HEK293 (cell line): ENCODE results near the gene ARHGAP33.

Experiments
- AEBP2 ChIP-seq: fragments of 450-650 bp; formaldehyde crosslinking; IDR thresholded peaks from 2 replicates; pipeline ENCODE4 v1.5.1; 2016; ENCODE audit warnings: missing biosample characterization, missing genetic modification characterization, borderline replicate concordance
- FEZF1 ChIP-seq: fragments of 450-650 bp; formaldehyde crosslinking; IDR thresholded peaks from 2 replicates; pipeline ENCODE4 v1.5.1; 2016; ENCODE audit warnings: missing biosample characterization, missing genetic modification characterization
- GLIS2 ChIP-seq: fragments of 450-650 bp; formaldehyde crosslinking; IDR thresholded peaks from 2 replicates; pipeline ENCODE4 v1.5.1; 2016; ENCODE audit warnings: missing biosample characterization, missing genetic modification characterization
- IKZF3 ChIP-seq: fragments of 450-650 bp; IDR thresholded peaks from 2 replicates; pipeline ENCODE4 v1.5.0; 2018; ENCODE audit warnings: missing biosample characterization, mild to moderate bottlenecking, missing genetic modification characterization, moderate library complexity
- KLF16 ChIP-seq: fragments of 450-650 bp; formaldehyde crosslinking; IDR thresholded peaks from 2 replicates; pipeline ENCODE4 v1.5.1; 2017; ENCODE audit warnings: missing biosample characterization, missing genetic modification characterization
- MEIS1 ChIP-seq: sonication (generic); formaldehyde crosslinking; IDR thresholded peaks from 2 replicates; pipeline ENCODE4 v1.8.1; 2022; ENCODE audit warnings: missing genetic modification reagents, mild to moderate bottlenecking, borderline replicate concordance
- PRDM6 ChIP-seq: fragments of 450-650 bp; formaldehyde crosslinking; IDR thresholded peaks from 2 replicates; pipeline ENCODE4 v1.5.1; 2017; ENCODE audit warnings: missing biosample characterization, missing genetic modification characterization
- ZBTB8A ChIP-seq: fragments of 450-650 bp; formaldehyde crosslinking; IDR thresholded peaks from 2 replicates; pipeline ENCODE4 v1.5.1; 2016; ENCODE audit warnings: missing biosample characterization, missing genetic modification characterization
- ZFP3 ChIP-seq: fragments of 450-650 bp; formaldehyde crosslinking; IDR thresholded peaks from 2 replicates; pipeline ENCODE4 v1.5.1; 2016; ENCODE audit warnings: low read depth, missing biosample characterization, missing genetic modification characterization
- ZNF10 ChIP-seq: fragments of 450-650 bp; formaldehyde crosslinking; IDR thresholded peaks from 2 replicates; pipeline ENCODE4 v1.5.1; 2017; ENCODE audit warnings: missing biosample characterization, missing genetic modification characterization
- ZNF112 ChIP-seq: fragments of 450-650 bp; formaldehyde crosslinking; IDR thresholded peaks from 2 replicates; pipeline ENCODE4 v1.5.0; 2017; ENCODE audit warnings: missing biosample characterization, missing genetic modification characterization
- ZNF146 ChIP-seq: fragments of 450-650 bp; formaldehyde crosslinking; IDR thresholded peaks from 2 replicates; pipeline ENCODE4 v1.5.1; 2016; ENCODE audit warnings: missing biosample characterization, missing genetic modification characterization
- ZNF155 ChIP-seq: fragments of 450-650 bp; formaldehyde crosslinking; IDR thresholded peaks from 2 replicates; pipeline ENCODE4 v1.5.1; 2016; ENCODE audit warnings: missing biosample characterization, missing genetic modification characterization
- ZNF221 ChIP-seq: fragments of 450-650 bp; formaldehyde crosslinking; IDR thresholded peaks from 2 replicates; pipeline ENCODE4 v1.5.1; 2017; ENCODE audit warnings: missing biosample characterization, missing genetic modification characterization, borderline replicate concordance
- ZNF239 ChIP-seq: fragments of 450-650 bp; formaldehyde crosslinking; IDR thresholded peaks from 2 replicates; pipeline ENCODE4 v1.5.1; 2016; ENCODE audit warnings: missing biosample characterization, missing genetic modification characterization
- ZNF311 ChIP-seq: fragments of 450-650 bp; formaldehyde crosslinking; IDR thresholded peaks from 2 replicates; pipeline ENCODE4 v1.5.1; 2017; ENCODE audit warnings: missing biosample characterization, missing genetic modification characterization, borderline replicate concordance
- ZNF366 ChIP-seq: fragments of 450-650 bp; formaldehyde crosslinking; conservative IDR thresholded peaks from 2 replicates; pipeline ENCODE4 v1.5.1; 2016; ENCODE audit warnings: missing biosample characterization, missing genetic modification characterization
- ZNF394 ChIP-seq: fragments of 450-650 bp; formaldehyde crosslinking; IDR thresholded peaks from 2 replicates; pipeline ENCODE4 v1.5.1; 2016; ENCODE audit warnings: missing biosample characterization, missing genetic modification characterization, mild to moderate bottlenecking, moderate library complexity, borderline replicate concordance
- ZNF433 ChIP-seq: fragments of 450-650 bp; formaldehyde crosslinking; IDR thresholded peaks from 2 replicates; pipeline ENCODE4 v1.5.1; 2016; ENCODE audit warnings: missing biosample characterization, missing genetic modification characterization, low read depth
- ZNF530 ChIP-seq: fragments of 450-650 bp; formaldehyde crosslinking; IDR thresholded peaks from 2 replicates; pipeline ENCODE4 v1.5.1; 2016; ENCODE audit warnings: low read depth, missing biosample characterization, missing genetic modification characterization
- ZNF544 ChIP-seq: fragments of 450-650 bp; formaldehyde crosslinking; IDR thresholded peaks from 2 replicates; pipeline ENCODE4 v1.5.0; 2017; ENCODE audit warnings: missing biosample characterization, missing genetic modification characterization
- ZNF548 ChIP-seq: fragments of 450-650 bp; formaldehyde crosslinking; IDR thresholded peaks from 2 replicates; pipeline ENCODE4 v1.5.1; 2016; ENCODE audit warnings: missing biosample characterization, missing genetic modification characterization
- ZNF768 ChIP-seq: fragments of 450-650 bp; formaldehyde crosslinking; IDR thresholded peaks from 2 replicates; pipeline ENCODE4 v1.5.1; 2018; ENCODE audit warnings: missing biosample characterization, mild to moderate bottlenecking, missing genetic modification characterization
- ZNF837 ChIP-seq: fragments of 450-650 bp; formaldehyde crosslinking; IDR thresholded peaks from 2 replicates; pipeline ENCODE4 v1.5.1; 2016; ENCODE audit warnings: missing biosample characterization, missing genetic modification characterization
- ZSCAN16 ChIP-seq: fragments of 450-650 bp; formaldehyde crosslinking; IDR thresholded peaks from 2 replicates; pipeline ENCODE4 v1.5.1; 2016; ENCODE audit warnings: missing biosample characterization, missing genetic modification characterization
- ZSCAN23 ChIP-seq: fragments of 450-650 bp; formaldehyde crosslinking; IDR thresholded peaks from 2 replicates; pipeline ENCODE4 v1.5.1; 2016; ENCODE audit warnings: missing biosample characterization, missing genetic modification characterization
- TF ChIP-seq, protein P1 (sequence below): fragments of 450-650 bp; formaldehyde crosslinking; IDR thresholded peaks from 2 replicates; pipeline ENCODE4 v1.5.1; 2016; ENCODE audit warnings: missing biosample characterization, missing genetic modification characterization
- TF ChIP-seq, protein P2 (sequence below): fragments of 450-650 bp; formaldehyde crosslinking; IDR thresholded peaks from 2 replicates; pipeline ENCODE4 v1.5.1; 2016; ENCODE audit warnings: missing biosample characterization, missing genetic modification characterization
- TF ChIP-seq, protein P3 (sequence below): fragments of 450-650 bp; formaldehyde crosslinking; IDR thresholded peaks from 2 replicates; pipeline ENCODE4 v1.5.1; 2017; ENCODE audit warnings: missing biosample characterization, mild to moderate bottlenecking, missing genetic modification characterization, moderate library complexity
- TF ChIP-seq, protein P4 (sequence below): fragments of 450-650 bp; formaldehyde crosslinking; IDR thresholded peaks from 2 replicates; pipeline ENCODE4 v1.5.1; 2016; ENCODE audit warnings: missing biosample characterization, missing genetic modification characterization

ARHGAP33 gene

GRCh38 chr19:35748106-35749020 is 27.0 kb upstream of the ARHGAP33 start, which contains the start of gene LIN37 (continued):
- TF ChIP-seq ZNF146 (no peak), ZNF10 (tag by site-specific recombination) (peak; percentile 93), ZNF530 (tag by site-specific recombination) (no peak), ZFP3 (tag by site-specific recombination) (no peak), ZSCAN16 (tag by site-specific recombination) (no peak), ZNF837 (tag by site-specific recombination) (no peak), ZNF155 (tag by site-specific recombination) (no peak; the same call in 1 of the 2 replicates), ZNF311 (no peak), MEIS1 (CRISPR knock-in tag) (no peak), GLIS2 (tag by site-specific recombination) (peak; percentile 63), ZNF112 (tag by site-specific recombination) (no peak), ZSCAN23 (tag by site-specific recombination) (no peak), ZNF544 (tag by site-specific recombination) (no peak), ZNF768 (tag by site-specific recombination) (no peak), PRDM6 (tag by site-specific recombination) (no peak), AEBP2 (tag by site-specific recombination) (no peak), ZBTB8A (tag by site-specific recombination) (peak; percentile 94), IKZF3 (tag by site-specific recombination) (no peak), KLF16 (tag by site-specific recombination) (no peak; the same call in none of the 2 replicates), ZNF433 (no peak), ZNF366 (peak; percentile 85), ZNF394 (tag by site-specific recombination) (no peak), ZNF239 (tag by site-specific recombination) (peak; percentile 52; the same call in 1 of the 2 replicates), ZNF548 (tag by site-specific recombination) (no peak), ZNF221 (0 out of 2 replicates have a peak, but pooled peaks have one; percentile 16), FEZF1 (tag by site-specific recombination) (no peak)
- TF ChIP-seq, protein P1, sequence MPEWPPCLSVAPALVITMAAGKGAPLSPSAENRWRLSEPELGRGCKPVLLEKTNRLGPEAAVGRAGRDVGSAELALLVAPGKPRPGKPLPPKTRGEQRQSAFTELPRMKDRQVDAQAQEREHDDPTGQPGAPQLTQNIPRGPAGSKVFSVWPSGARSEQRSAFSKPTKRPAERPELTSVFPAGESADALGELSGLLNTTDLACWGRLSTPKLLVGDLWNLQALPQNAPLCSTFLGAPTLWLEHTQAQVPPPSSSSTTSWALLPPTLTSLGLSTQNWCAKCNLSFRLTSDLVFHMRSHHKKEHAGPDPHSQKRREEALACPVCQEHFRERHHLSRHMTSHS: no peak
- TF ChIP-seq, protein P2, sequence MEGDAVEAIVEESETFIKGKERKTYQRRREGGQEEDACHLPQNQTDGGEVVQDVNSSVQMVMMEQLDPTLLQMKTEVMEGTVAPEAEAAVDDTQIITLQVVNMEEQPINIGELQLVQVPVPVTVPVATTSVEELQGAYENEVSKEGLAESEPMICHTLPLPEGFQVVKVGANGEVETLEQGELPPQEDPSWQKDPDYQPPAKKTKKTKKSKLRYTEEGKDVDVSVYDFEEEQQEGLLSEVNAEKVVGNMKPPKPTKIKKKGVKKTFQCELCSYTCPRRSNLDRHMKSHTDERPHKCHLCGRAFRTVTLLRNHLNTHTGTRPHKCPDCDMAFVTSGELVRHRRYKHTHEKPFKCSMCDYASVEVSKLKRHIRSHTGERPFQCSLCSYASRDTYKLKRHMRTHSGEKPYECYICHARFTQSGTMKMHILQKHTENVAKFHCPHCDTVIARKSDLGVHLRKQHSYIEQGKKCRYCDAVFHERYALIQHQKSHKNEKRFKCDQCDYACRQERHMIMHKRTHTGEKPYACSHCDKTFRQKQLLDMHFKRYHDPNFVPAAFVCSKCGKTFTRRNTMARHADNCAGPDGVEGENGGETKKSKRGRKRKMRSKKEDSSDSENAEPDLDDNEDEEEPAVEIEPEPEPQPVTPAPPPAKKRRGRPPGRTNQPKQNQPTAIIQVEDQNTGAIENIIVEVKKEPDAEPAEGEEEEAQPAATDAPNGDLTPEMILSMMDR (tag by site-specific recombination): no peak
- TF ChIP-seq, protein P3, sequence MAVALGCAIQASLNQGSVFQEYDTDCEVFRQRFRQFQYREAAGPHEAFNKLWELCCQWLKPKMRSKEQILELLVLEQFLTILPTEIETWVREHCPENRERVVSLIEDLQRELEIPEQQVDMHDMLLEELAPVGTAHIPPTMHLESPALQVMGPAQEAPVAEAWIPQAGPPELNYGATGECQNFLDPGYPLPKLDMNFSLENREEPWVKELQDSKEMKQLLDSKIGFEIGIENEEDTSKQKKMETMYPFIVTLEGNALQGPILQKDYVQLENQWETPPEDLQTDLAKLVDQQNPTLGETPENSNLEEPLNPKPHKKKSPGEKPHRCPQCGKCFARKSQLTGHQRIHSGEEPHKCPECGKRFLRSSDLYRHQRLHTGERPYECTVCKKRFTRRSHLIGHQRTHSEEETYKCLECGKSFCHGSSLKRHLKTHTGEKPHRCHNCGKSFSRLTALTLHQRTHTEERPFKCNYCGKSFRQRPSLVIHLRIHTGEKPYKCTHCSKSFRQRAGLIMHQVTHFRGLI: no peak; the same call in 1 of the 2 replicates
- TF ChIP-seq, protein P4, sequence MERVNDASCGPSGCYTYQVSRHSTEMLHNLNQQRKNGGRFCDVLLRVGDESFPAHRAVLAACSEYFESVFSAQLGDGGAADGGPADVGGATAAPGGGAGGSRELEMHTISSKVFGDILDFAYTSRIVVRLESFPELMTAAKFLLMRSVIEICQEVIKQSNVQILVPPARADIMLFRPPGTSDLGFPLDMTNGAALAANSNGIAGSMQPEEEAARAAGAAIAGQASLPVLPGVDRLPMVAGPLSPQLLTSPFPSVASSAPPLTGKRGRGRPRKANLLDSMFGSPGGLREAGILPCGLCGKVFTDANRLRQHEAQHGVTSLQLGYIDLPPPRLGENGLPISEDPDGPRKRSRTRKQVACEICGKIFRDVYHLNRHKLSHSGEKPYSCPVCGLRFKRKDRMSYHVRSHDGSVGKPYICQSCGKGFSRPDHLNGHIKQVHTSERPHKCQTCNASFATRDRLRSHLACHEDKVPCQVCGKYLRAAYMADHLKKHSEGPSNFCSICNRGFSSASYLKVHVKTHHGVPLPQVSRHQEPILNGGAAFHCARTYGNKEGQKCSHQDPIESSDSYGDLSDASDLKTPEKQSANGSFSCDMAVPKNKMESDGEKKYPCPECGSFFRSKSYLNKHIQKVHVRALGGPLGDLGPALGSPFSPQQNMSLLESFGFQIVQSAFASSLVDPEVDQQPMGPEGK (tag by site-specific recombination): peak; percentile 74
